Fibroblast of peridontal ligament (primary cell): ENCODE results near the gene ZRANB3.
"Not testable (repeated sequence)": the region's sequence is repeated elsewhere in the genome, so short reads cannot be mapped to it uniquely, and the experiment has no call there.

Source experiments
- DNase-seq: peaks from one replicate; pipeline ENCODE4 v3.0.0-alpha.2; 2010; ENCODE audit errors: extremely low read depth

The ZRANB3 gene

GRCh38 chr2:135125940-135126339 lies 405.1 kb downstream of the ZRANB3 start:
- DNase-seq = no peak

DNA sequence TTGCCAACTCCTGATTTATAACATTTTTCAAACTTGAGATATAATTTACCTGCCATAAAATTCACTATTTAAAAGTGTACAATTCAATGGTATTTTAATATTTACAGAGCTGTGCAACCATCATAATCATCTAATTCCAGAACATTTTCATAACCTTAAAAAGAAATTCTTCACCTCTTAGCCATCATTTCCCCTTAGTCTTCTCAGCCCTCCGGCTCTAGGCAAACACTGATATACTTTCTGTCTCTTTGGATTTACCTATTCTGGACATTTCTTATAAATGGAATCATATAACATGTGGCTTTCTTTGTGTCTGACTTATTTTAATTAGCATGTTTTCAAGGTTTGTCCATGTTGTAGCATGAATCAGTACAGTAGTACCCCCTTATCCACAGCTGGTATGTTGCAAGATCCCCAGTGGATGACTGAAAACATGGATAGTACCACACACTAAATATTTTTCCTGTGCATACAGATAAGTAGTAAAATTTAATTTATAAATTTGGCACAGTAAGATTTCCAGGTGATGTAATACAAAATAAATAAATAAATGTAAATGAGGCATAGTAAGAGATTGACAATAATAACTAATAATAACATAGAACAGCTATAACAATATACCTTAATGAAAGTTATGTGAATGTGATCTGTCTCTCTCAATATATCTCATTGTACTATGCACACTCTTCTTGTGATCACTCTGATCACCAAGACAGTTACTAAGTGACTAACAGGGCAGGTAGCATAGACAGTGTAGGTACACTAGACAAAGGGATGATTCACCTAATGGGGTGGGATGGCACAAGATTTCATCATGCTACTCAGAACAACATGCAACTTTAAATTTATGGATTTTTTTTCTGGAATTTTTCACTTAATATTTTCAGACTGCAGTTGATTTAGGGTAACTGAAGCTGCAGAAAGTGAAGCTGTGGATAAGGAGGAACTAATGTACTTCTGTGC lies 405.8 kb downstream of the ZRANB3 start:
- DNase-seq = no peak

- not testable (repeated sequence) for DNase-seq
Observed at GRCh38 chr2:135121658-135122039, 409.4 kb downstream of the ZRANB3 start.

DNA sequence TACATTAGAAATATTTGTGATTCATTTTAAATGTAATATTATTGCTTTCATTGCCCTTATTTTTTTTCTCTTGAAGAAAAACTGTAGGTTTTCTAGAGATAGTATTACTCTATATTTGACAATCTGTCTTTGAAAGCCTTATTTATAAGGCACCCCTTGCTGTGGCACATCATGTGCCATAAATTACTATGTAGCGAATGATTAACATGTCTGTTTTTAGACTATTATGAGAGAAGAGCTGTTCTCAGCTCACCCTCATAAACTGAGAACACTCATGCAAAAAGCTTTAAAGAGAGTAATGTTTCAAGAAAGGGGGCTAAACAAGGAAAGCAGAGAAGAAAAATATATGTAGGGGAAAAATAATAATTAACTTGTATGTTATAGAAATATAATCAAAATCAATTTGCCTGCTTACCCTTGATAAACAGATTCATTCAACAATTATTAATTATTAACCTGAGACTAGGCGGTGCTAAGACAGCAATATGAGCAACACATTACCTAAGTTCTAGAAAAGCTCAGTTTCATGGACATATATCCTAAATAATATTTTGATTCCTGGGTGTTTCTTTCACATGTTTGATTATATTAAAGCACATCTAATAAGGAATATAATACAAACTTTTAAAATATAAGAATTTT lies 409.9 kb downstream of the ZRANB3 start:
- DNase-seq = no peak

DNA sequence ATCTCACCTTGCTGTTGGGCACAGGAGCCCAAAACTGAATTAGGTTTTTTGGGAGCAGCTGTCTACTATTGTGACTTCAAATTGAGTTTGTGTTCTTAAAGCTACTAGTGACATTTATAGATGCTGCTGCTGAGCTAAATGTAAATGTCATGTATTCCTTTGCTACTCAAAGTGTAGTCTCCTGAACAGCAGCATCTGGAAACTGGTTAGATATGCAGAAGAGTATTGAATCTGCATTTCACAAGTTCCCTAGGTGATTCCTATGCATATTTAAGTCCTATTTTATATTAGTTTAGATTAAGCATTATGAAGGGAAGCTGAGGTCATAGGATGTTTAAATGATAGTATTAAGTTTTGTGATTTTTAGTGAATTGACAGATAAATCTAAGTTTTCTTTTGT lies 411.4 kb downstream of the ZRANB3 start:
- DNase-seq = no peak

GRCh38 chr2:135113322-135113721 lies 417.7 kb downstream of the ZRANB3 start:
- no peak for DNase-seq

- DNase-seq = not testable (repeated sequence)
Observed at GRCh38 chr2:135105513-135106316, 425.3 kb downstream of the ZRANB3 start.

- no peak for DNase-seq
Observed at GRCh38 chr2:135103843-135104242, 427.2 kb downstream of the ZRANB3 start.

DNA sequence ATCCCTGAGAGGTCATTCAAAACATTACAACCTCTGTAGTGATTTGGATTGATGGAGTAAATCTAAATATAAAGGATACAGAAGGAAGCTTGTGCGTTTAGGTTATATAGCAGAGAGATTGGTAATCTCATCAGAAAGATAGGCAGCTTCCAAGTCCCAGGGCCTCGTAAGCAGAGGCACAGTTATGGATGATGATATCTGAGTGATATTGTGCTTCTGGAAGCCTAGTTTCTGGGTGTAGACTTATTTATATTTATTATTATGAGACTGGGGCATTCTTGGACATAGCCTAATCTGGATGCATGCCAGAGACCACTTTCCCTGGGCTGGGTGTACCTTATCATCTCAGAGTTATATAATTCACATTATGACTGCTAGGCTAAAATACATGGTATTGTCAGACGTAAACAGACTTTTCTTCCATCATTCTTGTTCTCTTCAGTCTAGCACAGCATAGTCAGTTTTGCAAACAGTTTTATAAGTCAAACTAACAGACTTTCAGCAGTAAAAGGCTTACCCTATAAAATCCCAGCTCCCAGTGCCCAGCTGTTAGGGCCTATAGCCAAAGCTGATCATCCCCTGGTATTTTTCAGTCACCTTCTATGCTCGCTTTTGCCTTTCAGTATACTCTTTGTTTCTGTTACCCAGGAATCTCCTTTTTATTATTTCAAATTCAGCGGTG lies 431.1 kb downstream of the ZRANB3 start:
- peak; percentile 19 for DNase-seq

DNA sequence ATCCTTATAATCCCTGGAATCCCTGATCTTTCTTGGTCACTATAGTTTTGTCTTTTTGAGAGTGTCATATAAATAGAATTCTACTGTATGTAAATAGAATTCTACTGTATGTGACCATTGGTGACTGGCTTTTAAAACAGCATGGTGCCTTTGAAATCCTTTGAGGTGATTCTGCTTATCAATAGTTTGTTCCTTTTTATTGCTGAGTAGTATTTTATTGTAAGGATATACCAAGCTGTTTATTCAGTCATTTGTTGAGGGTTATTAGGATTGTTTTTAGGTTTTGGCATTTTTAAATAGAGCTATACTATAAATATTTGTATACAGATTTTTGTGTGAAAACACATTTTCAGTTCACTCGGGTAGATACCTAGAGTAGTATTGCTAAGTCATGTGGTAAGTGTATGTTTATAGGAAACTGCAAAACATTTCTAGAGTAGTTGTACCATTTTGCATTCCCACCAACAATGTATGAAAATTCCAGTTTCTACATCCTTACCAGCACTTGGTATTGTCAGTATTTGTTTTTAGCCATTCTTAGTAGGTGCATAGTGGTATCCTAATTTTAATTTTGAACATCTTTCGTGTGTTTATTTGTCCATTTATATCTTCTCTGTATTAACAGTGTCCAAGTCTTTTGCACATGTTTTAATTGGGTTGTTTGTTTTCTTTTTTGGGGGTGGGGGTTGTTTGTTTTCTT lies 433.3 kb downstream of the ZRANB3 start:
- DNase-seq = no peak

GRCh38 chr2:135096665-135097446 lies 434.2 kb downstream of the ZRANB3 start:
- no peak for DNase-seq

- DNase-seq = no peak
Observed at GRCh38 chr2:135095591-135095990, 435.4 kb downstream of the ZRANB3 start.

DNA sequence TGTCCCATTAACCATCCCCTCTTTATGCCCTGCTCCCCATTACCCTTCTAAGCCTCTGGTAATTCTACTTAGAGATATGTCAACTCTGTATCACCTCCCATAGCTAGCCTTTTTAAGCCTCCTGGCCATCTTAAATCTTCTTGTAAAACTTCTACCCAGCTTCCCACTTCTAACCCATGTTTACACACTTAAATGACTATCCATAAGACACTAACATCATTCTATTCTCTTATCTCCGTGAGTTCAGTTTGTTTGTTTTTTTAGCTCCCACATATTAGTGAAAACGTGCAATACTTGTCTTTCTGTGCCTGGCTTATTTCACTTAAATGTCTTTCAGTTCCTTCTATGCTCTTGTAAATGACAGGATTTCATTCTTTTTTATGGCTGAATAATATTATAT lies 436.5 kb downstream of the ZRANB3 start:
- no peak for DNase-seq

DNA sequence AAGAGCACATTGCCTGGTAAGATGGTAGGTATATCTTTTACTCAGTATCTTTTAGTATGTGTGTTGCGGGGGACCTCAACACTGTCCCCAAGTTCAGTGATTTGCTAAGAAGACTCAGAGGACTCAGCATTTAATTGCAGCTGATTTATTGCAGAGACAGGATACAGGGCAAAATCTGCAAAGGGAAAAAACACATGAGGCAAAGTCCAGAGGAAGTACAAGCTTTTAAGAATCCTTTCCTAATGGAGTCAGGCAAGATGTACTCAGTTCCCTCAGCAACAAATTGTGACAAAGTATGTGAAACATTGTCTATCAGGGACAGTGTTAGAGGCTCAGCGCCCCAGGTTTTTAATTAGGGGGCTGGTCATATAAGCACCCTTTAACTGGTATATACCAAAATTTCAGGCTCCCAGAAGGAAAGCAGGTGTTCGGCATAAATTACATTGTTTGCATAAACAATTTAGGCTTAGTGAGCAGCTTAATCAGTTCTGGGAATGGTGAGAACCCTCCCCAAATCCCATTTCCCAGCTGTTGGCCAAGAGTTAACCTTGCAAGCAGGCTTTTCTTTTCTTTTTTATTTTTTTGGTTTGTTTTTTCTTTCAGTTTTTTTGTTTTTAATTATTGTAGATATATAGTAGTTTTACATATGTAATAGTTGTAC lies 437.2 kb downstream of the ZRANB3 start:
- DNase-seq = no peak

GRCh38 chr2:135093193-135093592 lies 437.8 kb downstream of the ZRANB3 start:
- no peak for DNase-seq

- no peak for DNase-seq
Observed at GRCh38 chr2:135091681-135092080, 439.3 kb downstream of the ZRANB3 start.

- DNase-seq = not testable (repeated sequence)
Observed at GRCh38 chr2:135089597-135089996, 441.4 kb downstream of the ZRANB3 start.
